WTC11 (cell line): ENCODE measurements around the gene LGALS9.

Experiments
- NFYB ChIP-seq: sonication (generic); formaldehyde crosslinking; conservative IDR thresholded peaks from 2 replicates; pipeline ENCODE4 v1.8.0; 2022; ENCODE audit warnings: low read depth, missing genetic modification reagents
- NR2C2 ChIP-seq: sonication (generic); formaldehyde crosslinking; IDR thresholded peaks from 2 replicates; pipeline ENCODE4 v1.8.0; 2022; ENCODE audit warnings: mild to moderate bottlenecking, missing genetic modification reagents
- SP1 ChIP-seq: sonication (generic); formaldehyde crosslinking; conservative IDR thresholded peaks from 2 replicates; pipeline ENCODE4 v1.8.1; 2022; ENCODE audit warnings: missing genetic modification reagents
- ZNF138 ChIP-seq: sonication (generic); formaldehyde crosslinking; conservative IDR thresholded peaks from 2 replicates; pipeline ENCODE4 v1.8.1; 2022; ENCODE audit warnings: mild to moderate bottlenecking, moderate library complexity, missing genetic modification reagents
- TF ChIP-seq, protein P1 (sequence below): fragments of 250-450 bp; sonication (Bioruptor Pico); IDR thresholded peaks from 2 replicates; pipeline ENCODE4 v1.9.0; 2021; ENCODE audit warnings: mild to moderate bottlenecking, borderline replicate concordance
- TF ChIP-seq, protein P2 (sequence below): fragments of 200-600 bp; IDR thresholded peaks from 2 replicates; pipeline ENCODE4 v1.8.0; 2022; ENCODE audit warnings: antibody characterized with exemption

DNA sequence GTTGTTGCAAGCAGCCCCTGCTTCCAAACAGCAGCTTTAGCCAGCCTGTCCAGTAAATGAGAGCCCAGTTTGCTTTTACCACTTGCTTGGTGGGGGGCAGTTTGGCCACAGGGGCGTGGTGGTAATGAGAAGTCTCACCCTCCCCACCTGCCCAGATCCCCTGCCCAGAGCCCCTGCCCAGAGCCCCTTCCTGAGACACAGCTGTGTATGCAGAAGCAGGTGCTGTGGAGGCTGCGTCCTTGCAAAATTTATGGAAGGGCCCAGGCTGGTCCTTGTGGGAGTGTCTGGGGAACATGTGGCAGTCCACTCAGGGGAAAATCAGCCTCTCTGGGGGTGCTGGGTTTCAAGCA, 27.6 kb upstream of the LGALS9 start:
- TF ChIP-seq NFYB (CRISPR knock-in tag), result no peak
- TF ChIP-seq, protein P1, sequence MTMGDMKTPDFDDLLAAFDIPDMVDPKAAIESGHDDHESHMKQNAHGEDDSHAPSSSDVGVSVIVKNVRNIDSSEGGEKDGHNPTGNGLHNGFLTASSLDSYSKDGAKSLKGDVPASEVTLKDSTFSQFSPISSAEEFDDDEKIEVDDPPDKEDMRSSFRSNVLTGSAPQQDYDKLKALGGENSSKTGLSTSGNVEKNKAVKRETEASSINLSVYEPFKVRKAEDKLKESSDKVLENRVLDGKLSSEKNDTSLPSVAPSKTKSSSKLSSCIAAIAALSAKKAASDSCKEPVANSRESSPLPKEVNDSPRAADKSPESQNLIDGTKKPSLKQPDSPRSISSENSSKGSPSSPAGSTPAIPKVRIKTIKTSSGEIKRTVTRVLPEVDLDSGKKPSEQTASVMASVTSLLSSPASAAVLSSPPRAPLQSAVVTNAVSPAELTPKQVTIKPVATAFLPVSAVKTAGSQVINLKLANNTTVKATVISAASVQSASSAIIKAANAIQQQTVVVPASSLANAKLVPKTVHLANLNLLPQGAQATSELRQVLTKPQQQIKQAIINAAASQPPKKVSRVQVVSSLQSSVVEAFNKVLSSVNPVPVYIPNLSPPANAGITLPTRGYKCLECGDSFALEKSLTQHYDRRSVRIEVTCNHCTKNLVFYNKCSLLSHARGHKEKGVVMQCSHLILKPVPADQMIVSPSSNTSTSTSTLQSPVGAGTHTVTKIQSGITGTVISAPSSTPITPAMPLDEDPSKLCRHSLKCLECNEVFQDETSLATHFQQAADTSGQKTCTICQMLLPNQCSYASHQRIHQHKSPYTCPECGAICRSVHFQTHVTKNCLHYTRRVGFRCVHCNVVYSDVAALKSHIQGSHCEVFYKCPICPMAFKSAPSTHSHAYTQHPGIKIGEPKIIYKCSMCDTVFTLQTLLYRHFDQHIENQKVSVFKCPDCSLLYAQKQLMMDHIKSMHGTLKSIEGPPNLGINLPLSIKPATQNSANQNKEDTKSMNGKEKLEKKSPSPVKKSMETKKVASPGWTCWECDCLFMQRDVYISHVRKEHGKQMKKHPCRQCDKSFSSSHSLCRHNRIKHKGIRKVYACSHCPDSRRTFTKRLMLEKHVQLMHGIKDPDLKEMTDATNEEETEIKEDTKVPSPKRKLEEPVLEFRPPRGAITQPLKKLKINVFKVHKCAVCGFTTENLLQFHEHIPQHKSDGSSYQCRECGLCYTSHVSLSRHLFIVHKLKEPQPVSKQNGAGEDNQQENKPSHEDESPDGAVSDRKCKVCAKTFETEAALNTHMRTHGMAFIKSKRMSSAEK (CRISPR knock-in tag), result no peak
- no peak for TF ChIP-seq ZNF138 (CRISPR knock-in tag)
- TF ChIP-seq, protein P2, sequence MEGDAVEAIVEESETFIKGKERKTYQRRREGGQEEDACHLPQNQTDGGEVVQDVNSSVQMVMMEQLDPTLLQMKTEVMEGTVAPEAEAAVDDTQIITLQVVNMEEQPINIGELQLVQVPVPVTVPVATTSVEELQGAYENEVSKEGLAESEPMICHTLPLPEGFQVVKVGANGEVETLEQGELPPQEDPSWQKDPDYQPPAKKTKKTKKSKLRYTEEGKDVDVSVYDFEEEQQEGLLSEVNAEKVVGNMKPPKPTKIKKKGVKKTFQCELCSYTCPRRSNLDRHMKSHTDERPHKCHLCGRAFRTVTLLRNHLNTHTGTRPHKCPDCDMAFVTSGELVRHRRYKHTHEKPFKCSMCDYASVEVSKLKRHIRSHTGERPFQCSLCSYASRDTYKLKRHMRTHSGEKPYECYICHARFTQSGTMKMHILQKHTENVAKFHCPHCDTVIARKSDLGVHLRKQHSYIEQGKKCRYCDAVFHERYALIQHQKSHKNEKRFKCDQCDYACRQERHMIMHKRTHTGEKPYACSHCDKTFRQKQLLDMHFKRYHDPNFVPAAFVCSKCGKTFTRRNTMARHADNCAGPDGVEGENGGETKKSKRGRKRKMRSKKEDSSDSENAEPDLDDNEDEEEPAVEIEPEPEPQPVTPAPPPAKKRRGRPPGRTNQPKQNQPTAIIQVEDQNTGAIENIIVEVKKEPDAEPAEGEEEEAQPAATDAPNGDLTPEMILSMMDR, result no peak
- TF ChIP-seq NR2C2, result no peak
- no peak for TF ChIP-seq SP1
